ENCODE results near the gene GMDS. TPM values are rescaled to one million over a fixed set of nuclear protein-coding genes. Genes with fewer than 3 reads are reported as not detected.

The GMDS gene
- total RNA-seq, 1 experiment from 2014 or later = 27.6 TPM

- H3K4me2 ChIP-seq (ENCODE audit: insufficient read depth, insufficient read length, low read length) = no peak overlapping the region
These were observed 215.5 kb downstream of the GMDS start for GRCh38 chr6:2029952-2030351.

More at GRCh38 chr6:2029952-2030351, 215.5 kb downstream of the GMDS start:
- Histone ChIP-seq H3K27ac (ENCODE audit: insufficient read length, low read depth, low read length) (no peak overlapping the region), H4K20me1 (ENCODE audit: control insufficient read depth, insufficient read depth, insufficient read length) (no peaks in the 10 kb centered on the region), H3K79me1 (ENCODE audit: insufficient read depth, low read depth, low read length, poor library complexity, severe bottlenecking) (no peaks in the 10 kb centered on the region), H4K91ac (ENCODE audit: insufficient read length, low read depth, low read length) (no peak overlapping the region), H3T11ph (ENCODE audit: low read length) (no peak overlapping the region), H2AK5ac (ENCODE audit: insufficient read length, low read length) (no peak overlapping the region), H3K9me3 (ENCODE audit: control insufficient read depth, low read depth, low read length) (no peaks in the 10 kb centered on the region), H4K8ac (replicated peaks; ENCODE audit: insufficient read length, low read depth, low read length) (no peak overlapping the region), H4K5ac (ENCODE audit: insufficient read length, low read depth, low read length) (no peak overlapping the region), H2BK20ac (ENCODE audit: low read depth, low read length, poor library complexity, severe bottlenecking) (no peak overlapping the region), H3K4me1 (ENCODE audit: insufficient read depth, low read length) (peaks cover 13% of the 10 kb centered on the region), H3K18ac (ENCODE audit: insufficient read length, low read depth, low read length) (no peak overlapping the region), H3K79me2 (ENCODE audit: insufficient read depth, low read length) (no peaks in the 10 kb centered on the region), H2BK120ac (ENCODE audit: low read depth, low read length, poor library complexity, severe bottlenecking) (no peak overlapping the region), H3K56ac (ENCODE audit: insufficient read length, low read depth, low read length) (no peak overlapping the region), H3K14ac (ENCODE audit: insufficient read depth, low read length) (no peak overlapping the region), H3K9ac (ENCODE audit: extremely low read depth, insufficient read length, low read length) (no peak overlapping the region), H3K23me2 (ENCODE audit: insufficient read length, low read depth, low read length, poor library complexity, severe bottlenecking) (no peaks in the 10 kb centered on the region), H2BK15ac (ENCODE audit: low read depth, low read length) (no peak overlapping the region), H2AFZ (ENCODE audit: low read length) (no peak overlapping the region), H2BK12ac (ENCODE audit: insufficient read length, low read depth, low read length) (no peak overlapping the region), H2BK5ac (ENCODE audit: insufficient read length, low read length) (no peak overlapping the region), H3K4ac (ENCODE audit: low read depth, low read length) (no peak overlapping the region), H3K23ac (ENCODE audit: insufficient read length, low read depth, low read length) (no peak overlapping the region), H3K27me3 (ENCODE audit: insufficient read depth, low read length) (no peaks in the 10 kb centered on the region)
- Mint-ChIP-seq H3K4me1 (peaks cover 18 to 19% of the 10 kb centered on the region in 2 experiments), H3K27ac (no peak overlapping the region; a peak in 1 of 7 replicates), H3K9me3 (no peaks in the 10 kb centered on the region), H3K36me3 (ENCODE audit: insufficient read depth in 1 of 3, low read depth in 3 of 3) (no peaks in the 10 kb centered on the region), H3K27me3 (ENCODE audit: low read depth) (no peaks in the 10 kb centered on the region), H3K4me3 (no peak overlapping the region)
- WGBS (ENCODE audit: extremely low coverage, insufficient read length, low lambda C conversion rate) = no CpG with 5 or more reads among the region's 3 CpGs
- TF ChIP-seq CTCF (conservative IDR thresholded peaks at IDR 0.05) = no peak
- no peak for DNase-seq
